ENCODE results near the gene MPEG1.

DNA sequence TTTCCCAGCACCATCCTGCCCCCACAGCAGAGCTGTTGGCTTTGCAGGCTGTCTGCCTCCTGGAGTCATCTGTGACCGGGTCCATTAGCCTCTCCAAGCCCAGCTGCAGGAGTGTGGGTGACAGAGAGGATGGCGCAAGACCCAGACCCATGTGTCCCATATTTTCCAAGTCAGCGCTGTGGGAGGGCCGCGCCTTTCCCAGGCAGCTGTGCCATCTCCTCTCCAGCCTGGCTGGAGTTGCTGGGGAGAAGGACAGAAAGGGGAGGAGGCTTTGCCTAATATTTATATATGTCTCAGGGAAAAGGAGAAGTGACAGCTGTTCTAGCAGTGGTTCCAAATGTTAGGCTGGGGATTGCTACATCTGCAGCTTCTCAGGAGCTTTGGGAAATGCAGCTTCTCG is 25.1 kb downstream of the MPEG1 start:
- TF ChIP-seq CREB1 (IDR thresholded peaks at IDR 0.05; ENCODE audit: low read depth) (no peak), RAD21 (IDR thresholded peaks at IDR 0.05; ENCODE audit: low read depth) (no peak), FOXM1 (IDR thresholded peaks at IDR 0.05; ENCODE audit: borderline replicate concordance, low read depth) (no peak), ZBTB7A (IDR thresholded peaks at IDR 0.05; ENCODE audit: low read depth) (no peak), YY1 (IDR thresholded peaks at IDR 0.05; ENCODE audit: low read depth) (no peak), EP300 (IDR thresholded peaks at IDR 0.05; ENCODE audit: borderline replicate concordance) (no peak), CEBPB (IDR thresholded peaks at IDR 0.05) (no peak), EGR1 (IDR thresholded peaks at IDR 0.05) (no peak), TEAD4 (IDR thresholded peaks at IDR 0.05) (no peak), NFIC (IDR thresholded peaks at IDR 0.05) (no peak)
- TF ChIP-seq, protein P1, sequence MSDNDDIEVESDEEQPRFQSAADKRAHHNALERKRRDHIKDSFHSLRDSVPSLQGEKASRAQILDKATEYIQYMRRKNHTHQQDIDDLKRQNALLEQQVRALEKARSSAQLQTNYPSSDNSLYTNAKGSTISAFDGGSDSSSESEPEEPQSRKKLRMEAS (IDR thresholded peaks at IDR 0.05), result no peak
- TF ChIP-seq, protein P2, sequence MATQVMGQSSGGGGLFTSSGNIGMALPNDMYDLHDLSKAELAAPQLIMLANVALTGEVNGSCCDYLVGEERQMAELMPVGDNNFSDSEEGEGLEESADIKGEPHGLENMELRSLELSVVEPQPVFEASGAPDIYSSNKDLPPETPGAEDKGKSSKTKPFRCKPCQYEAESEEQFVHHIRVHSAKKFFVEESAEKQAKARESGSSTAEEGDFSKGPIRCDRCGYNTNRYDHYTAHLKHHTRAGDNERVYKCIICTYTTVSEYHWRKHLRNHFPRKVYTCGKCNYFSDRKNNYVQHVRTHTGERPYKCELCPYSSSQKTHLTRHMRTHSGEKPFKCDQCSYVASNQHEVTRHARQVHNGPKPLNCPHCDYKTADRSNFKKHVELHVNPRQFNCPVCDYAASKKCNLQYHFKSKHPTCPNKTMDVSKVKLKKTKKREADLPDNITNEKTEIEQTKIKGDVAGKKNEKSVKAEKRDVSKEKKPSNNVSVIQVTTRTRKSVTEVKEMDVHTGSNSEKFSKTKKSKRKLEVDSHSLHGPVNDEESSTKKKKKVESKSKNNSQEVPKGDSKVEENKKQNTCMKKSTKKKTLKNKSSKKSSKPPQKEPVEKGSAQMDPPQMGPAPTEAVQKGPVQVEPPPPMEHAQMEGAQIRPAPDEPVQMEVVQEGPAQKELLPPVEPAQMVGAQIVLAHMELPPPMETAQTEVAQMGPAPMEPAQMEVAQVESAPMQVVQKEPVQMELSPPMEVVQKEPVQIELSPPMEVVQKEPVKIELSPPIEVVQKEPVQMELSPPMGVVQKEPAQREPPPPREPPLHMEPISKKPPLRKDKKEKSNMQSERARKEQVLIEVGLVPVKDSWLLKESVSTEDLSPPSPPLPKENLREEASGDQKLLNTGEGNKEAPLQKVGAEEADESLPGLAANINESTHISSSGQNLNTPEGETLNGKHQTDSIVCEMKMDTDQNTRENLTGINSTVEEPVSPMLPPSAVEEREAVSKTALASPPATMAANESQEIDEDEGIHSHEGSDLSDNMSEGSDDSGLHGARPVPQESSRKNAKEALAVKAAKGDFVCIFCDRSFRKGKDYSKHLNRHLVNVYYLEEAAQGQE (IDR thresholded peaks at IDR 0.05; ENCODE audit: low read depth), result no peak

Measured in Ishikawa (cell line).